ENCODE measurements around the gene KCNK5.

GRCh38 chr6:39167866-39168625, 61.2 kb downstream of the KCNK5 start:
- no peak for TF ChIP-seq CTCF (IDR thresholded peaks at IDR 0.05; ENCODE audit: borderline replicate concordance, extremely low read depth, low read length, poor library complexity, severe bottlenecking)
- TF ChIP-seq EZH2 (IDR thresholded peaks at IDR 0.05; ENCODE audit: borderline replicate concordance, low read depth, low read length, severe bottlenecking) = no peak
